ENCODE results near the gene NRAP. TPM values are rescaled to one million over a fixed set of nuclear protein-coding genes. Genes with fewer than 3 reads are reported as not detected.
A peak's percentile ranks its signal among the peaks of the same experiment; 100 is the strongest.

The NRAP gene
- total and polyA plus RNA-seq, 2 of the 8 experiments (the other 6 are each of a cell fraction or from before 2014, with no cell fraction given): not detected

DNA sequence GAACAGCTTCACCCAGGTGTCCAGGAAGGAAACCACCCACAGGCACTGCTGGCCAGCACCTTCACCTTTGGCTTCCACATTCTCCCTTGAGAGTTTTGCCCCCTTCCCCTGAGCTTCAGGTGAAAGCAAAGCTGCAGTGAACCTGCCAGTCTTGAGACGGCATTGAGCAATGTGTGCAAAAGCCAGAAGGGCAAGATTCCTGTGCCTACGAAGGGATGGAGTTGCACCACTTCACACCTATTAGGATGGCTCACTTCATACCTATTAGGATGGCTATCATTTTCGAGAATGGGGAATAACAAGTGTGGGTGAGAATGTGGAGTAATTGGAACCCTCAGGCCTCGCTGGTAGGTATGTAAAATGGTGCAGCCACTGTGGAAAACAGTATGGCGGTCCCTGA is 103.8 kb downstream of the NRAP start:
- ChIA-PET CTCF (ENCODE audit: partially characterized antibody) (interaction anchor here (0.6 to 8.7 kb wide), 3 partner anchors 24 to 38 kb away, joined by 3 to 57 read pairs (median 12); no protein-coding TSS in a partner anchor), POLR2A (ENCODE audit: partially characterized antibody) (no interaction called here)
- Histone ChIP-seq H3K27me3 (replicated peaks in 1 of 4; ENCODE audit: control insufficient read depth in 3 of 4, extremely low read depth in 1 of 4, insufficient read depth in 3 of 4, low read length in 3 of 4) (peaks cover 73 to 82% (median 78%) of the 10 kb centered on the region in 4 experiments), H3K4me2 (ENCODE audit: insufficient read depth in 1 of 2, low read depth in 2 of 2, low read length in 2 of 2) (peak overlapping the region in 1 of 2 experiments; percentile 42; a peak in 1 of 4 replicates), H4K8ac (ENCODE audit: extremely low read depth, insufficient read depth, low read length) (no peak overlapping the region), H2BK20ac (ENCODE audit: low read length) (no peak overlapping the region), H3K4me1 (replicated peaks in 1 of 4; ENCODE audit: control insufficient read depth in 3 of 4, insufficient read depth in 4 of 4, low read length in 3 of 4) (peaks cover 2 to 22% (median 13%) of the 10 kb centered on the region in 4 experiments), H3K23me2 (ENCODE audit: low read depth, low read length) (no peaks in the 10 kb centered on the region), H3K79me2 (ENCODE audit: control insufficient read depth in 1 of 2, insufficient read depth in 2 of 2, low read length in 2 of 2) (no peaks in the 10 kb centered on the region), H3K79me1 (ENCODE audit: low read depth, low read length) (no peaks in the 10 kb centered on the region), H3K4me3 (ENCODE audit: extremely low read depth in 1 of 4, insufficient read depth in 2 of 4, low read depth in 3 of 4, low read length in 4 of 4) (no peak overlapping the region), H3K9ac (replicated peaks in 1 of 4; ENCODE audit: extremely low read depth in 1 of 4, low read depth in 3 of 4, low read length in 3 of 4) (no peak overlapping the region), H2AFZ (ENCODE audit: low read length) (no peak overlapping the region), H2BK12ac (ENCODE audit: low read depth, low read length) (no peak overlapping the region), H3K9me3 (ENCODE audit: insufficient read depth in 2 of 2, low read depth in 1 of 2, low read length in 1 of 2) (no peaks in the 10 kb centered on the region), H3K23ac (ENCODE audit: insufficient read length) (no peak overlapping the region), H3K4ac (replicated peaks; ENCODE audit: insufficient read length, low read depth, low read length) (no peak overlapping the region), H3K14ac (ENCODE audit: insufficient read length) (no peak overlapping the region), H3K18ac (ENCODE audit: extremely low read depth, low read length) (no peak overlapping the region; the same call in 1 of the 2 replicates), H3K27ac (ENCODE audit: low read depth, low read length) (no peak overlapping the region), H2BK5ac (ENCODE audit: low read depth, low read length) (no peak overlapping the region), H2BK15ac (ENCODE audit: low read length) (no peak overlapping the region), H3K56ac (replicated peaks; ENCODE audit: insufficient read length, low read depth, low read length) (no peak overlapping the region), H4K5ac (ENCODE audit: insufficient read length, low read depth, low read length) (no peak overlapping the region), H4K91ac (replicated peaks; ENCODE audit: insufficient read length, low read length) (no peak overlapping the region), H2BK120ac (replicated peaks; ENCODE audit: low read depth, low read length) (no peak overlapping the region), H3K36me3 (ENCODE audit: control insufficient read depth in 2 of 4, insufficient read depth in 4 of 4, low read length in 3 of 4) (no peaks in the 10 kb centered on the region), H2AK5ac (ENCODE audit: low read depth, low read length) (no peak overlapping the region; the same call in 1 of the 2 replicates), H4K20me1 (replicated peaks in 1 of 2; ENCODE audit: control insufficient read depth in 1 of 2, insufficient read depth in 2 of 2, low read length in 2 of 2) (peaks cover 10 to 17% of the 10 kb centered on the region in 2 experiments)
- 72% methylated on average over 5 of the region's 5 CpGs; no CpG with 5 or more reads in 1 of the 2 experiments for WGBS, 2 experiments (ENCODE audit: extremely low coverage in 1 of 2, insufficient coverage in 1 of 2, insufficient read length in 1 of 2, insufficient replicate concordance in 2 of 2, low coverage in 1 of 2, low lambda C conversion rate in 2 of 2, missing lambda C conversion rate in 1 of 2)
- TF ChIP-seq ZNF274 (IDR thresholded peaks at IDR 0.05; ENCODE audit: borderline replicate concordance, extremely low read depth, low read length): no peak
- no peak for TF ChIP-seq CREB1 (IDR thresholded peaks at IDR 0.05)
- TF ChIP-seq, protein P1, sequence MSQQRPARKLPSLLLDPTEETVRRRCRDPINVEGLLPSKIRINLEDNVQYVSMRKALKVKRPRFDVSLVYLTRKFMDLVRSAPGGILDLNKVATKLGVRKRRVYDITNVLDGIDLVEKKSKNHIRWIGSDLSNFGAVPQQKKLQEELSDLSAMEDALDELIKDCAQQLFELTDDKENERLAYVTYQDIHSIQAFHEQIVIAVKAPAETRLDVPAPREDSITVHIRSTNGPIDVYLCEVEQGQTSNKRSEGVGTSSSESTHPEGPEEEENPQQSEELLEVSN (IDR thresholded peaks at IDR 0.05): no peak
- TF ChIP-seq ASH2L (IDR thresholded peaks at IDR 0.05; ENCODE audit: low read length): no peak
- TF ChIP-seq, protein P2, sequence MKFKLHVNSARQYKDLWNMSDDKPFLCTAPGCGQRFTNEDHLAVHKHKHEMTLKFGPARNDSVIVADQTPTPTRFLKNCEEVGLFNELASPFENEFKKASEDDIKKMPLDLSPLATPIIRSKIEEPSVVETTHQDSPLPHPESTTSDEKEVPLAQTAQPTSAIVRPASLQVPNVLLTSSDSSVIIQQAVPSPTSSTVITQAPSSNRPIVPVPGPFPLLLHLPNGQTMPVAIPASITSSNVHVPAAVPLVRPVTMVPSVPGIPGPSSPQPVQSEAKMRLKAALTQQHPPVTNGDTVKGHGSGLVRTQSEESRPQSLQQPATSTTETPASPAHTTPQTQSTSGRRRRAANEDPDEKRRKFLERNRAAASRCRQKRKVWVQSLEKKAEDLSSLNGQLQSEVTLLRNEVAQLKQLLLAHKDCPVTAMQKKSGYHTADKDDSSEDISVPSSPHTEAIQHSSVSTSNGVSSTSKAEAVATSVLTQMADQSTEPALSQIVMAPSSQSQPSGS (IDR thresholded peaks at IDR 0.05; ENCODE audit: low read length): no peak
- no peak for TF ChIP-seq RXRA (IDR thresholded peaks at IDR 0.05; ENCODE audit: insufficient read depth, low read depth, low read length)
- no peak for TF ChIP-seq BRCA1 (IDR thresholded peaks at IDR 0.05; ENCODE audit: low read depth, low read length)
- no peak for TF ChIP-seq KDM1A (IDR thresholded peaks at IDR 0.05; ENCODE audit: borderline replicate concordance, low read length)
- no peak for TF ChIP-seq TBP (IDR thresholded peaks at IDR 0.05; ENCODE audit: low read depth, low read length)
- no peak for TF ChIP-seq SP1 (IDR thresholded peaks at IDR 0.05; ENCODE audit: low read depth, low read length)
- DNase-seq (ENCODE audit: low read depth in 1 of 2, low spot score in 2 of 2): no peak
- FAIRE-seq: no peak
